GM10266 (cell line): ENCODE data around the gene BTN1A1.
"Not testable (repeated sequence)": the region's sequence is repeated elsewhere in the genome, so short reads cannot be mapped to it uniquely, and the experiment has no call there.

ENCODE experiments used
- DNase-seq: peaks from one replicate; pipeline ENCODE4 v3.0.0; 2012; ENCODE audit errors: extremely low spot score
- TF ChIP-seq, protein P1 (sequence below): IDR thresholded peaks from 2 replicates; pipeline ENCODE4 v1.5.1; 2012; ENCODE audit warnings: mild to moderate bottlenecking, low read depth; ENCODE audit not compliant: control insufficient read depth, insufficient read depth; ENCODE audit errors: missing control alignments

BTN1A1 gene

DNA sequence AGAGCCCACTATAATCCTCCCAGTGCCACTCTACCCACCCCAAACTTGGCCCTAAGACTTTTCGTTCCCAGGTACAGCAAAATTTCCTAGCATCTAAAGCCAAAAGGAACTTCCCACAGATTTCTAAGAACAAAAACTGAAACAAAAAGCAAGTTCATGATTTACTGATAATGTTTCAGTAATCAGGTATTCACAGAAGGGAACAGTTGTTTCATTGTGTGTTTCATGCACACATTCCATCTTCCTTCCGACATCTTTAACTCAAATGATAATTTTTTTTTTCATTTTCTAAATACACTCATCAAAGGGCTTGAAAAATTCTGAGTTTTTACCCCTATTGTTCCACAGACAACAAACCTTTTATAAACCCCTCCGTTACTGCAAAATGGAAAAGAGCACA lies 6.0 kb upstream of the BTN1A1 start:
- no peak for DNase-seq
- TF ChIP-seq, protein P1, sequence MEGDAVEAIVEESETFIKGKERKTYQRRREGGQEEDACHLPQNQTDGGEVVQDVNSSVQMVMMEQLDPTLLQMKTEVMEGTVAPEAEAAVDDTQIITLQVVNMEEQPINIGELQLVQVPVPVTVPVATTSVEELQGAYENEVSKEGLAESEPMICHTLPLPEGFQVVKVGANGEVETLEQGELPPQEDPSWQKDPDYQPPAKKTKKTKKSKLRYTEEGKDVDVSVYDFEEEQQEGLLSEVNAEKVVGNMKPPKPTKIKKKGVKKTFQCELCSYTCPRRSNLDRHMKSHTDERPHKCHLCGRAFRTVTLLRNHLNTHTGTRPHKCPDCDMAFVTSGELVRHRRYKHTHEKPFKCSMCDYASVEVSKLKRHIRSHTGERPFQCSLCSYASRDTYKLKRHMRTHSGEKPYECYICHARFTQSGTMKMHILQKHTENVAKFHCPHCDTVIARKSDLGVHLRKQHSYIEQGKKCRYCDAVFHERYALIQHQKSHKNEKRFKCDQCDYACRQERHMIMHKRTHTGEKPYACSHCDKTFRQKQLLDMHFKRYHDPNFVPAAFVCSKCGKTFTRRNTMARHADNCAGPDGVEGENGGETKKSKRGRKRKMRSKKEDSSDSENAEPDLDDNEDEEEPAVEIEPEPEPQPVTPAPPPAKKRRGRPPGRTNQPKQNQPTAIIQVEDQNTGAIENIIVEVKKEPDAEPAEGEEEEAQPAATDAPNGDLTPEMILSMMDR = no peak

DNA sequence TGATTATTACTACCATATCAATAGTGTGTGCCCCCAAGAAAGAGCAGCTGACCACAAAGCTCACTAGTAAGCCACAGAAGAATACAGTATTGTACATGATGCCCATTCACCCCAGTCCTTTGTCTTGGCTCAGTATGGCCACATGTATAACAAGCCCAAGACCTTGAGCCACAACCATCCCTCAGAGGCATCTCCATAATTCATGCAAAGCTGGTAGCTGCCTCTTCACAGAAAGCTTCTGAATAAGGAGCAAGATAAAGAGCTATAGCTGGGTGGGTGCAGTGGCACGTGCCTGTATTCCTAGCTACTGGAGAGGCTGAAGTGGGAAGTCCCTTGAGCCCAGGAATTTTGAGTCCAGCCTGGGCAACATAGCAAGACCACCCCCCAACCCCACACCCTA lies 4.8 kb upstream of the BTN1A1 start:
- TF ChIP-seq, protein P1 = no peak
- no peak for DNase-seq

DNA sequence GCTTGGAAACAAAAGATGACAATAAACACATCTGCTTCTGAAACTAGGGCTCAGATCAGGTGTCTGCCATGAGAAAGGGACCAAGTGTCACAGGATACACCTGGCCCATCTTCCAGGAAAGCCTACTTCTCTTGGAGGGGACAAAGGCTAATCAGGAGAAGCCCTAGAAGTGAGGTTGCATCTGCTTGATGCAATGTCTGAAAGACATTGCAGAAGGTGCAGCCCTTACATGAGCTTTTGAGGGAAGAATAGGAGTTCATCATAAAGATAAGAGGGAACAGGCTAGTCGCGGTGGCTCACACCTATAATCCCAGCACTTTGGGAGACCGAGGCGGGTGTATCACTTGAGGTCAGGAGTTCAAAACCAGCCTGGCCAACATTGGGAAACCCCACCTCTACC lies 2.5 kb upstream of the BTN1A1 start:
- DNase-seq = no peak
- TF ChIP-seq, protein P1 = no peak

DNA sequence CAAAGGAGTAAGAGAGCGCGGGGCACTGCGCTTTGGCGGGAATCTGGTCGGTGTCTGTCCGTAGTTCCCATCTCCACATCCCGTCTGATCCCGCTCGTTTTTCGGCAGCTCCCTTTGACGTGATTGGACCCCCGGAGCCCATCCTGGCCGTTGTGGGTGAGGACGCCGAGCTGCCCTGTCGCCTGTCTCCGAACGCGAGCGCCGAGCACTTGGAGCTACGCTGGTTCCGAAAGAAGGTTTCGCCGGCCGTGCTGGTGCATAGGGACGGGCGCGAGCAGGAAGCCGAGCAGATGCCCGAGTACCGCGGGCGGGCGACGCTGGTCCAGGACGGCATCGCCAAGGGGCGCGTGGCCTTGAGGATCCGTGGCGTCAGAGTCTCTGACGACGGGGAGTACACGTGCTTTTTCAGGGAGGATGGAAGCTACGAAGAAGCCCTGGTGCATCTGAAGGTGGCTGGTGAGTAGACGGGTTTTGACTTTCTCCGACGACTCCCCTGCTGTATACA lies 1.4 kb downstream of the BTN1A1 start:
- DNase-seq = no peak
- TF ChIP-seq, protein P1 = no peak

DNA sequence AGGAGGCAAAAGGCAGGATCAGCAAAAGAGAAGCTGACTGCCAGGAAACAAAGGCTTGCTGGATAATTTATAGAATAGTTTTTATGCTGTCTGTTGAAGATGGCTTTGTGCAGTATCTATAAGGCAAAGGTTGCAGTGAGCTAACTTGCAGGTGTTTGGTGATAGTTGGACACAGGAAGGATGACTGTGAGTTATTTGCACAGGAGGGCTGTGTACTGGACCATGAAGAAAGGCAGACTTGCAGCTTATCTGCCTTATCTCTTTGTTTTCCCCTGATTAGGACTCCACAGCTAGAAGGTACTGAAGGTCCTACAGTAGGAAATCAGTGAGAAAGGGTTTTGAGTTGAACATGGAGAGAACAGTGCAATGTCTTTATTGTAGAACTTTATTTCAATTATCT lies 2.1 kb downstream of the BTN1A1 start:
- TF ChIP-seq, protein P1 = no peak
- DNase-seq = no peak

DNA sequence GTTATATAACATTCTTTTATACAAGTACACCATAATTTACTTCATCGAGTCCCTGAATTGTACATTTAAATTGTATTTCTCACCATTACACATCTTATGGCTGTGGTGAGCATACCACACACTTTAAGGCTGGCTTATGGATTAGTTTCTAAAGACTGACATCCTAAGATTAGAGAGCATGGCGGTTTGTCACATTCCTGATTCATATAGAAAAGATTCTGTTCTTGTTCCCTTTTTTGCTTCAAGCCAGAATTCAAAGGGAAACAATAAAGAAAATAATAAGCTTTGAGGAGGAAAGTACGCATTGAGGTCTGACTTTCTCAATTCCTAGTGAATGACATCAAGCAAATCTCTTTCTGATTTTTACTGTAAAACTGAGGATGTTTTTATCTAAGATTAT lies 2.5 kb downstream of the BTN1A1 start:
- TF ChIP-seq, protein P1 = no peak
- DNase-seq = no peak

DNA sequence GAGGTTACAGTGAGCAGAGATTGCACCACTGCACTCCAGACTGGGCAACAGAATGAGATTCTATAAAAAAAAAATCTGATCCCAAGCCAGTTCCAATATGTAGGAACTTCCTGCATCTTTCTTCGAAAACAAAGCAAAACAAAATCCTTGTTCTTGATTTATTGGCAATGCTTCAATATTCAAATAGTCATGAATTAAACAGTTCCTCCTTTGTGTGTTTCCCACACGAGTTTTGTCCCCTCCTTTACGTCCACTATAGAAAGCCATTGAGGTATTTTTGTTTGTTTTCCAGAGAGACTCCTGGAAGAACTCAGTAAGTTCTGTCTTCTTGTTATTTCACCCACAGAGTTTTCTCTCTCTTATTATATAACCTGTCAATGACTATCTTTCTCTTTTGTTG lies 7.6 kb downstream of the BTN1A1 start:
- TF ChIP-seq, protein P1 = no peak
- DNase-seq = no peak

DNA sequence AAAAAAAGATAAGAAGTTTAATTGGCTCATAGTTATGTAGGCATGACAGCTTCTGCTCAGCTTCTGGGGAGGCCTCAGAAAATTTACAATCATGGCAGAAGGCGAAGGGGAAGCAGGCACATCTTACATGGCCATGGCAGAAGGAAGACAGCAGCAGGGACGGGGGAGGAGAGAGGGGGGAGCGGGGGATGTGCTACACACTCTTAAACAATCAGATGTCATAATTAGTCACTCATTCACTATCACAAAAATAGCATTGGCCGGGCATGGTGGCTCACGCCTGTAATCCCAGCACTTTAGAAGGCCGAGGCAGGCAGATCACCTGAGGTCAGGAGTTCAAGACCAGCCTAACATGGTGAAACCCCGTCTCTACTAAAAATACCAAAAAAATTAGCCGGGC lies 10.9 kb downstream of the BTN1A1 start:
- not testable (repeated sequence) for DNase-seq
